ENCODE results near the gene HES7.

Gene HES7

GRCh38 chr17:8154608-8155155, 30.8 kb upstream of the HES7 start:
- DNase-seq = no peak

- DNase-seq = peak; percentile 96
These were observed 30.2 kb upstream of the HES7 start for GRCh38 chr17:8153957-8154607.

GRCh38 chr17:8153525-8153956, 29.6 kb upstream of the HES7 start:
- DNase-seq = peak; percentile 98

GRCh38 chr17:8153031-8153451, 29.1 kb upstream of the HES7 start:
- DNase-seq = peak; percentile 72

DNA sequence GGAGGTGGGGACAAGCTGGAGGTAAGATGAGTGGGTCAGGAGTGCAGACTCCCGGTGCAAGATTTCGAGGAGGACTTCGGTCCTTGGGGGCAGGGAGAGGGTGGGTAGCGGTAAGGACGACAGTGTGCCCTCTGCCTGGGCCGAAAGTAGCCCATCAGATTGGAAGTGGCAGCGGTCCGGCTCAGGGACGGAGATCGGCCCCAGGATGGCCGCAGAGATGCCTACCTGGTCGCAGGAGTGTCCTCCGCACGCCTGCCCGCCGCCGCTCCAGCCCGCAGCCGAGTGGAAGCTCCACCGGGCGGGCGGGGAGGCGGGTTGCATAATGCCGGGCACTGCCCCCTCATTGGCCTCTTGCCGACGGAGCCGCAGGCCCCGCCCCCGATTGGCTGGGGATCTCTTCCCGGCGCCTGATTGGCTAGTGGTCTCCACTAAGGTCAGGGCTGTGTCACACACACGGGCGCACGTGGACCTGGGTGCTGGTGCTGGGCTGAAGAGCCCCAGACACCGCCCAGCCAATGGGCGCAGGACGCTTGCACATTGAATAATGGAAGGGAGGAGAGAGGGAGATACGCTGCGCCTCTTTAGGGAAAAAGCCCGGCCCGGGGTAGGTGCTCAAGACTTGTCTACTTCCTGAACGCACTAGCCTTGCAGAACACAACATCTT, 28.3 kb upstream of the HES7 start, which contains the start of gene PER1:
Gene PER1 (minus strand): TSS at position 293 of the 664 bp plus-strand sequence. CDS start 1,698 bp downstream, outside the sequence.
- peak; percentile 100 for DNase-seq

DNA sequence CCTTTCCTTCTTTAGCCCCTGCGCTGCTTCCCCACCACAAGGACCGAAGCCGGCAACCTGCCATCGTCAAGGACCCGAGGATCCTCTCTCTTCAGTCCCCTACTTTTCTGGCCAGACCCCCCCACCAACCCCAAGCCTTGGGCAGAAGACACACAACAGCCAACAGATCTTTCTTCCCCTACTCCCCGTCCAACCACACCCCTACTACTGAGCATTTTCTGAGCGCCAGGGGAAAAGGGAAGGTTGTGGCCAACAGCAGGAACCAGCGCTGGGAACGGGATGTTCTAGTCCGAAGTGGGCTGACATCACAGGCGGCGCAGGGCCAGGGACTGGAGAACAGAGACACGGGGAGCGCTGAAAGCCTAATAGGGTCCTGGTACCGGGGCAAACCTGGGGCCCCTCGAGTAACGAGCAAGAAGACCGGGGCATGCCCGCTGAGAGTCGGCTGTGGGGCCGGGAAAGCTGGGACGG, 27.8 kb upstream of the HES7 start:
- DNase-seq = peak; percentile 86

- DNase-seq = peak; percentile 96
These were observed 27.3 kb upstream of the HES7 start for GRCh38 chr17:8151120-8151640.

GRCh38 chr17:8150194-8151119, 26.6 kb upstream of the HES7 start:
- DNase-seq = peak; percentile 75

DNA sequence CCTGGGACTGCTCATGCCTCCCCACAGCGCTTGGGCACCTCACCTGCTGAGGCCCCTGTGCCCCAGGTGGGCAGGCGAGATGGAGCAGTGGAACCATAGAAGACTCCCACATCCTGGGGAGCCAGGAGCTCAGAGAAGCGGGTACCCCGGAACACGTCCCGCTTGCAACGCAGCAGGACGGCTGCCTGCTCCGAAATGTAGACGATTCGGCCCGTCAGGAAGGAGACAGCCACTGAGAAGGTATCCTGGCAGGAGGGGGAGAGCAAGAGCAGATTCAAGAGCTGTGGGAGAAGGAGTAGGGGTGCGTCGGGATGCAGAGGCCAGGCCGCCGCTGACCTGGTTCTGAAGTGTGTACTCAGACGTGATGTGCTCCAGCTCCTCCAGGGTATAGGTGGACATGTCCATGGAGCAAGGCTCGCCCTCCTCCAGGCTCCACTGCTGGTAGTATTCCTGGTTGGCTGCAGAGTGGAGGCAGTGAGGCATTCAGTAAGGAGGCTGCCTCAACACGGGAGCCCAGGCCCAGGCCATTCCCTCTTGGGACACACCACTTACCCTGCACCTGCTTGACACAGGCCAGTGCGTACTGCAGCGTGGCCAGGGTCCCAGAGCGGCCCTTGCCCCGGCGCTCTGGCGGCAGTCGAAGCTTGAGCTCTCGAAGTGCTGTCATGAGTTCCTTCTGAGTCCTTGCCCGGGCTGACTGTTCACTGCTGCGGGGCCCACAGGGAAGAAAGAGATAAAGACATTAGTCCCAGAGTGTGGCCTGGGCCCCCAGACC, 25.7 kb upstream of the HES7 start:
- DNase-seq = no peak

GRCh38 chr17:8148560-8148959, 24.7 kb upstream of the HES7 start:
- no peak for DNase-seq

DNA sequence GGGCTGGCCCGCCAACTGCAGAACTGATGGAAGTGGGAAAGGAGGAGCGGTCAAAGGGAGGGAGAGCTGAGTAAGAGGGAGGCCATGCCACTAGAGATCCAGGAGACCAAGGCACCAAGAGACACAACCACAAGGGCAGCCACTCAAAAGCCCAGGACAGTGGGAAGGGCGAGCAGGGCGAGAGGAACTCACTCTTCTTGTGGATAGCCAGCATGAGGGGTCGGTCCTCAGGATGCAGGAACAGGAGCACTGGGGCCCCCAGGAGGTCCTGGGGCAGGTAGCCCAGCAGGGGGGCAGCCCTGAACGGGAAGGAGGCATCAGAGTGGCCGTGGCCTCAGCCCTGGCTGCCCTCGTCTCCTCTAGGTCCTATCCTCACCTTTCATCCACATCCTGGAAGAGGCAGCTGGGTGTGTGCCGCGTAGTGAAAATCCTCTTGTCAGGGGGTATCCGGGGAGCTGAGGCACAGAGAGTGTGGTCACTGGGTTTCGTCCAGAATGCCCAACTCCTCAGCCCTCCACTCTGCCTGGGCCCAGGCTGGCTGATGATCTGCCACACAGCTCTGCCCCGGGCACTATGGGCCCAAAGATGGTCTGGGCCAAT, 24.0 kb upstream of the HES7 start:
- DNase-seq = no peak

DNA sequence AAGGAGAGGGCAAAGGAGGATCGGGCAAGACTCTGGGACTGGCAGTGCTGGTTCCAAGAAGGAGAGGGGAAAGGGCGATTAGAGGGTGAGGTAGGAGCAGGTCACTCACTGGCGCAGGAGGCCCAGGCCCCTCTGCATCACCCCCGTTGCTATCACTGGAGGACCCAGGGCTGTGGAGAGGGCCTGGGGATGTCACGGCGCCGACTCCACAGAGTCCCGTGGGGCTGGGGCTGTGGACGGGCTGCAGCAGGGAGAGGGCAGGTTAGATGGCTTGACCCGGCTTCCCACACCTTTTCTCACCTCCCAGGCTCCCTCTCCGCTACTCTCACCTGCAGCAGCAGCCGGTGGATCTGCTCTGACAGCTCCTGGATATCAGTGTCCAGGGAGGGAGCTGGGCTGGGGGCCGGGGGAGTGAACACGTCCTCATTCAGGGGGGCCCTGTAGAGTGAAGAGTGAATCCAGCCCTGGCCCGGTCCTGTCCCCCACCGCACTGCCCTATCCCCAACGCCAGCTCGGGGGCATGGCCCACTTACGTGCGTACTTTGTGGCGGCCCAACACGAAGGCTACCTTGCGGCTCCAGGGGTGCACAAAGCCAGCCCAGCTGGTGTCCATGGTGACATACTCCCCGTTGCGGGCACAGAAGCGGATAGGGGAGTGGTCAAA, 23.4 kb upstream of the HES7 start:
- no peak for DNase-seq

- DNase-seq = no peak
These were observed 22.7 kb upstream of the HES7 start for GRCh38 chr17:8146381-8147140.

GRCh38 chr17:8145811-8146210, 21.9 kb upstream of the HES7 start:
- DNase-seq = no peak

- no peak for DNase-seq
These were observed 20.7 kb upstream of the HES7 start for GRCh38 chr17:8144401-8145231.

DNA sequence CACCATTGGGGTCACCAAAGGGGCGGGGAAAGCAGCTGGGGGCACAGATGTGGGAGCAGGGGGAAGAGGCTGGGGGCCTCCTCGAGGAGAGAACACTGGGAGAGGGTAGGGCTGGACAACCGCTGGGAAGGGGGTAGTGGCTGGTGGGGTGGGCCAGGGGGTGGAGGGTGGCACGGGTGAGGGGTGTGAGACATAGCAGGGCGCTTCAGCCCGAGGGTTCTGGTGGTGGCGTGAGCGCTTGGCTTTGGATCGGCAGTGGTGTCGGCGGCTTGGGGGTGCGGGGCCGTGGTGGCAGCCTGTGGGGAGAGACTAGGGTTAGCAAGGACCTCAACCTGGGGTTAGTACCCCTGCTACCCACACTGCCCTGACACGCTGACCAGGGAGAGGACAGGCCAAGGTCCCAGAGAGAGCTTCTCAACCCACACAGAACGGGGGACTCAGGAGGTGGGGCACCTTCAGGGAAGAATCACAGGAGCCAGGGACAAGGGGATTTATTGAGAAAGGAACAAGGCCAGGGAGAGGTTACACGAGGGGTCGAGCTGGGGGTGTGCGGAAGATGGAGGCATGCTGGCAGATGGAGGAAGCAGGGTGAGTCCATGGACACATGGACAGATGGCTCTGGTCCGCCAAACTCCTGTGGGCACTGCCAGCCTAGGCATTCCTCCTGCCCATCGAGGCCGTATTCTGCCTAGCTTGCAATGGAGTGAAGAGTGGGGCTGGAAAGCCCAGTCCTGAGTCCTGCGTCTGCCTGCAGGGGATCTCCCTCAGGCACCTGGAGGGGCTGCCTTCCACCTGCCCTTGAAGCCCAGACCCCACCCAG, 19.9 kb upstream of the HES7 start:
- no peak for DNase-seq

GRCh38 chr17:8142887-8143580, 19.1 kb upstream of the HES7 start:
- no peak for DNase-seq
